ENCODE results near the gene SLC2A4. TPM values are rescaled to one million over a fixed set of nuclear protein-coding genes. Genes with fewer than 3 reads are reported as not detected.

SLC2A4 gene
- total and polyA plus RNA-seq, 2 donors from 2014 or later, result 2.8 to 4.2 TPM

DNA sequence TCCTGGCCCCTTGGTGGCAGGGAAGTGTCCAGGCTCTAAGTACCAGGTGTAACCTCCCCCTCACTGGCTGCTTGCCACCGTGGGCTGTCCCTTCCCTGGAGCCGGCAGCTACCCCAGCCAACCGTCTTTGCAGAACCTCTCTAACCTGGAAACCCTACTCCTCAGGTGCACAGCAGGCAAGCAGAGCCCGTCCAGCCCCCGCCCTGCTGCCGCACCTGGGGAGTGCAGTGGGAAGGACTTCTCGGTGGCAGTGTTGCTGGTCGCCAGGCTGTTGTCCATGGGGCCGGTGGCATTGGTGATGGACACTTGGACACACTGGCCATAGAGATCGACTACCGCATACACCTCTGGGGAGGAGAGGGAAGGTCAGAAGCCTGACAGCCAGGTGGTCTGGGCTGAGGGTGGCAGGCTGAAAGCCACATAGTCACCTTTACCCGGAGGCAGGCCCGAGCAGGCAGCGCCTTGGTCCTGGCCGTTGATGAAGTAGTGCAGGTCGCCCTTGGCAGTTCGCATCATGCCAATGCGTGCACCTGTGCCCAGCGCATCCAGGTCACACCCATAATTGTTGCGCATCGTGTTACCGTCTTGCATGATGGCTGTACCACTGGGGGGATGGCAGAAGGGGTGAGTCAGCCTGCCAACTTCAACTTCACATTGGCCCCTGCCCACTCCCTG lies 41.1 kb downstream of the SLC2A4 start:
- FAIRE-seq, result no peak

DNA sequence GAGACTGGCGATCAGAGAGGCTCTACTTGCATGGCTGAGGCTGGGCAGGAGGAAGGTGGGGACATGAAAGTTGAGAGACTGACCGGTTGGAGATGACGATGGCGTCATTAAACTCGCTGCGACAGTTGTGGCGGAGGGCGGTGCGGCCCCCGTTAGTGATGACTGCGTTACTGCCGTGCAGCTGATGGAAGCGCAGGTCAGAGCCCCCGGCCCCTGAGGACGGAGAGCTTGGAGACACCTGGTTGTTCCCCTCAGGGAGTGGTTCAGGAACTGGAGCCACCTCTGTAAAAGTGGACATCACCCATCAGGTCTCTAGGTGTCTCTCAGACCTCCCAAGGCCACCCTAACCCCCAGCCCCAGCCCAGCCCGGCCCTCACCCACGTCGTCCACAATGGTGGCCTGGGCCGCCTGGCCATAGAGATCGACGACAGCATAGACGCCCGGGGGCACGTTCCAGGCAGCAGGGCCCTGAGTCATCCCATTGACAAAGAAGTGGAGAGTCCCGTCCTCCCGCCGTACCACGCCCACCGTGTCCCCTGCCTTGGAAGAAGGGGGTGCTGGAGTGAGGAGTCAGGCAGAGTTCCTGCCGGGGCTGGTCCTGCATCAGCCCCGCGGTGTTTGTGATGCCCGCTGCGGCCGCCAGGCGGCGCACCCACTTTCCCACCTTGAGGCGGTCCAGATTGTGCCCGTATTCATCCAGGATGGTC lies 42.4 kb downstream of the SLC2A4 start:
- DNase-seq (peak in 4 of 5 donors; percentile 35 to 75 (median 49)), FAIRE-seq (no peak)
- no peaks in the 10 kb centered on the region for H3K27me3 ChIP-seq (ENCODE audit: control insufficient read depth, insufficient read depth, low read length)
- peaks cover 5 to 38% (median 23%) of the 10 kb centered on the region in 3 donors for H3K36me3 ChIP-seq (ENCODE audit: control insufficient read depth in 2 of 3, insufficient read depth in 3 of 3, low read length in 3 of 3)
- peaks cover 0 to 24% (median 10%) of the 10 kb centered on the region in 3 donors for H3K4me1 ChIP-seq (ENCODE audit: control insufficient read depth in 2 of 3, insufficient read depth in 2 of 3, low read depth in 1 of 3, low read length in 3 of 3)
- intact Hi-C loops (cut with DNase I), result no loop called here
- no peaks in the 10 kb centered on the region for H3K9me3 ChIP-seq (ENCODE audit: control insufficient read depth in 2 of 3, insufficient read depth in 1 of 3, low read length in 3 of 3)
- H3K4me3 ChIP-seq (ENCODE audit: low read length in 3 of 3), result no peak overlapping the region
- H3K9ac ChIP-seq (ENCODE audit: low read length in 3 of 3), result no peak overlapping the region
- TF ChIP-seq, protein P1, sequence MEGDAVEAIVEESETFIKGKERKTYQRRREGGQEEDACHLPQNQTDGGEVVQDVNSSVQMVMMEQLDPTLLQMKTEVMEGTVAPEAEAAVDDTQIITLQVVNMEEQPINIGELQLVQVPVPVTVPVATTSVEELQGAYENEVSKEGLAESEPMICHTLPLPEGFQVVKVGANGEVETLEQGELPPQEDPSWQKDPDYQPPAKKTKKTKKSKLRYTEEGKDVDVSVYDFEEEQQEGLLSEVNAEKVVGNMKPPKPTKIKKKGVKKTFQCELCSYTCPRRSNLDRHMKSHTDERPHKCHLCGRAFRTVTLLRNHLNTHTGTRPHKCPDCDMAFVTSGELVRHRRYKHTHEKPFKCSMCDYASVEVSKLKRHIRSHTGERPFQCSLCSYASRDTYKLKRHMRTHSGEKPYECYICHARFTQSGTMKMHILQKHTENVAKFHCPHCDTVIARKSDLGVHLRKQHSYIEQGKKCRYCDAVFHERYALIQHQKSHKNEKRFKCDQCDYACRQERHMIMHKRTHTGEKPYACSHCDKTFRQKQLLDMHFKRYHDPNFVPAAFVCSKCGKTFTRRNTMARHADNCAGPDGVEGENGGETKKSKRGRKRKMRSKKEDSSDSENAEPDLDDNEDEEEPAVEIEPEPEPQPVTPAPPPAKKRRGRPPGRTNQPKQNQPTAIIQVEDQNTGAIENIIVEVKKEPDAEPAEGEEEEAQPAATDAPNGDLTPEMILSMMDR (IDR thresholded peaks at IDR 0.05; ENCODE audit: borderline replicate concordance, extremely low read depth, insufficient read depth), result peak; percentile 59
- no peak overlapping the region for H3K27ac ChIP-seq (ENCODE audit: low read depth in 2 of 2, low read length in 2 of 2)

More for the DNA sequence above, 41.1 kb downstream of the SLC2A4 start:
- Histone ChIP-seq H3K36me3 (ENCODE audit: control insufficient read depth in 2 of 3, insufficient read depth in 3 of 3, low read length in 3 of 3) (peaks cover 5 to 42% (median 28%) of the 10 kb centered on the region in 3 donors), H3K9ac (ENCODE audit: low read length in 3 of 3) (no peak overlapping the region), H3K9me3 (ENCODE audit: control insufficient read depth in 2 of 3, insufficient read depth in 1 of 3, low read length in 3 of 3) (no peaks in the 10 kb centered on the region), H3K27ac (ENCODE audit: low read depth in 2 of 2, low read length in 2 of 2) (no peak overlapping the region), H3K27me3 (ENCODE audit: control insufficient read depth, insufficient read depth, low read length) (no peaks in the 10 kb centered on the region), H3K4me3 (ENCODE audit: low read length in 3 of 3) (no peak overlapping the region), H3K4me1 (ENCODE audit: control insufficient read depth in 2 of 3, insufficient read depth in 2 of 3, low read depth in 1 of 3, low read length in 3 of 3) (peaks cover 0 to 21% (median 3%) of the 10 kb centered on the region in 3 donors)
- TF ChIP-seq, protein P1 (IDR thresholded peaks at IDR 0.05; ENCODE audit: borderline replicate concordance, extremely low read depth, insufficient read depth), result no peak
- intact Hi-C loops (cut with DNase I), result no loop called here
- DNase-seq, result no peak

DNA sequence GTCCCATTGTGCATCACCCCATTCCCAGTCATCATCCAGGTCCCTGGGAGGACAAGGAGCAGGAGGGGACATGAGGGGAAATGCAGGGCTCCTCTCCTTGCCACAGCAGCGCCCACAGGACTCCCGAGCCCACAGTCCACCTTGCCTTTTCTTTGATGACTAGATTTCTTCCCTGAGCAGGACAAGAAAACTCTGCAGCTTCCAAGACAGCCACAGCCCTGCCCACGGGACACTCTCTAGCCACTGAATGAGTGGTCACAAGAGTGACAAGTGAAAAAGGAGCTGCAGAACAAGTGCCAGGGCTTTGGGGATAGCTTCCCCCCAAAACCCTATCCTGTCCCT lies 42.9 kb downstream of the SLC2A4 start:
- intact Hi-C loops (cut with DNase I), result no loop called here
- Histone ChIP-seq H3K4me1 (ENCODE audit: control insufficient read depth in 2 of 3, insufficient read depth in 2 of 3, low read depth in 1 of 3, low read length in 3 of 3) (peaks cover 0 to 24% (median 7%) of the 10 kb centered on the region in 3 donors), H3K27ac (ENCODE audit: low read depth in 2 of 2, low read length in 2 of 2) (no peak overlapping the region), H3K27me3 (ENCODE audit: control insufficient read depth, insufficient read depth, low read length) (no peaks in the 10 kb centered on the region), H3K4me3 (ENCODE audit: low read length in 3 of 3) (no peak overlapping the region), H3K9me3 (ENCODE audit: control insufficient read depth in 2 of 3, insufficient read depth in 1 of 3, low read length in 3 of 3) (no peaks in the 10 kb centered on the region), H3K9ac (ENCODE audit: low read length in 3 of 3) (no peak overlapping the region), H3K36me3 (ENCODE audit: control insufficient read depth in 2 of 3, insufficient read depth in 3 of 3, low read length in 3 of 3) (peaks cover 5 to 37% (median 23%) of the 10 kb centered on the region in 3 donors)
- TF ChIP-seq, protein P1 (IDR thresholded peaks at IDR 0.05; ENCODE audit: borderline replicate concordance, extremely low read depth, insufficient read depth), result no peak
- FAIRE-seq (no peak), DNase-seq (no peak)

All from kidney (tissue), 14 donors.